HG03280 (cell line): Measurements from ENCODE around the gene ECSCR.
"Not testable (repeated sequence)": the region's sequence is repeated elsewhere in the genome, so short reads cannot be mapped to it uniquely, and the experiment has no call there.

Experiments used
- ATAC-seq: cut with Tn5 transposase; IDR thresholded peaks from one replicate; pipeline ENCODE4 v1.9.1; 2021; ENCODE audit warnings: mild to moderate bottlenecking, moderate library complexity; ENCODE audit not compliant: unreplicated experiment

Gene ECSCR

GRCh38 chr5:139462586-139463276 lies at the start of gene ECSCR:
ECSCR (minus strand) TSS chr5:139462743; CDS start chr5:139462670, 73 bp downstream.
- ATAC-seq = no peak

- ATAC-seq = not testable (repeated sequence)
Measured at GRCh38 chr5:139504722-139505121, 42.2 kb upstream of the ECSCR start.

DNA sequence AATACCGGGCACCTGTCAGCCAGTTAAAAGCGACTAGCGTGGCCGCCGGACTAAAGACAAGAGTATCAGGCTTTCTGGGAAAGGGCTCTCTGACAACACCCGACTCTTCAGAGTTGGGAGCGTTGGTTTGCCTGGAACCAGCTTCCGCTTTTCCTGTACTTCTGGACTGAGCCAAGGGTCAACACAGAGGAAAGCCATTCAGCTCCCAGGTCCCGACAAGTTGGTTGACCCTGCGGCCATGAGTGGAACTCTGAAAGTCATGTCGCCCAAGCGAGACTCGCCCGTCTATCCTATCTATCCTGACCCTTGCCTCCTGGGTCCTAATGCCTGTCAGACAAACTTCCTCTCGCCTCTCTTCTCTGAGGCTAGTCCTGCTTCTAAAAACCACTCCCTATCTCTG lies 41.3 kb upstream of the ECSCR start:
- ATAC-seq = not testable (repeated sequence)

DNA sequence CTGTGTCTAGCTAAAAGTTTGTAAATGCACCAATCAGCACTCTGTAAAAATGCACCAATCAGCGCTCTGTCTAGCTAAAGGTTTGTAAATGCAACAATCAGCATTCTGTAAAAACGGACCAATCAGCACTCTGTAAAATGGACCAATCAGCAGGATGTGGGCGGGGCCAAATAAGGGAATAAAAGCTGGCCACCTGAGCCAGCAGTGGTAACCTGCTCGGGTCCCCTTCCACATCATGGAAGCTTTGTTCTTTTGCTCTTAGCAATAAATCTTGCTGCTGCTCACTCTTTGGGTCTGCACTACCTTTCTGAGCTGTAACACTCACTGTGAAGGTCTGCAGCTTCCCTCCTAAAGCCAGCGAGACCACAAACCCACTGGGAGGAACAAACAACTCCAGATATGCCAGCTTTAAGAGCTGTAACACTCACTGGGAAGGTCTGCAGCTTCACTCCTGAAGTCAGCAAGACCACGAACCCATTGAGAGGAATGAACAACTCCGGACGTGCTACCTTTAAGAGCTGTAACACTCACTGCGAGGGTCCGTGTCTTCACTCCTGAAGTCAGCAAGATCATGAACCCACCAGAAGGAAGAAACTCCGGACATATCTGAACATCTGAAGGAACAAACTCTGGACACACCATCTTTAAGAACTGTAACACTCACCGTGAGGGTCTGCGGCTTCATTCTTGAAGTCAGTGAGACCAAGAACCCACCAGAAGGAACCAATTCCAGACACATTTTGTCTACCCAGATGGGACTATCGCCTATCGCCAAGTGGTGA lies 40.7 kb upstream of the ECSCR start:
- not testable (repeated sequence) for ATAC-seq

GRCh38 chr5:139501381-139501780 lies 38.8 kb upstream of the ECSCR start:
- no peak for ATAC-seq

- ATAC-seq = no peak
Measured at GRCh38 chr5:139495638-139496435, 33.3 kb upstream of the ECSCR start.

- no peak for ATAC-seq
Measured at GRCh38 chr5:139494832-139495231, 32.3 kb upstream of the ECSCR start.

DNA sequence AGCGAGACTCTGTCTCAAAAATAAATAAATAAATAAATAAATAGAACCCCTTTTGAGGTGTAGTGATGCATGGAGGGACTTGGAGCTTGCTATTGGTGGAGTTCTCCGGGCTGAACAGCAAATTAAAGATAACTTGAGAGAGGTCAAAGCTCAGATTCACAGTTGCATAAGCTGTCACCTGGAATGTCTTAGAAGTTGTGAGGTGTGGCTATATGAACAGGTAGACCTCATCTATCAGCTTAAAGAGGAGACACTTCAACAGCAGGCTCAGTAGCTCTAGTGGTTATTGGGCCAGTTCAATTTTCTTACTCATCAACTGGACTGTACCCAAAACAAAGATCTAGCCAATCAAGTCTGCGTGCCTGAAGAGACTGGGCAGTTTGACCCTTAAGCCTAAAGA lies 31.7 kb upstream of the ECSCR start:
- no peak for ATAC-seq

GRCh38 chr5:139492700-139493192 lies 30.2 kb upstream of the ECSCR start:
- no peak for ATAC-seq

- ATAC-seq = no peak
Measured at GRCh38 chr5:139488260-139488659, 25.7 kb upstream of the ECSCR start.

DNA sequence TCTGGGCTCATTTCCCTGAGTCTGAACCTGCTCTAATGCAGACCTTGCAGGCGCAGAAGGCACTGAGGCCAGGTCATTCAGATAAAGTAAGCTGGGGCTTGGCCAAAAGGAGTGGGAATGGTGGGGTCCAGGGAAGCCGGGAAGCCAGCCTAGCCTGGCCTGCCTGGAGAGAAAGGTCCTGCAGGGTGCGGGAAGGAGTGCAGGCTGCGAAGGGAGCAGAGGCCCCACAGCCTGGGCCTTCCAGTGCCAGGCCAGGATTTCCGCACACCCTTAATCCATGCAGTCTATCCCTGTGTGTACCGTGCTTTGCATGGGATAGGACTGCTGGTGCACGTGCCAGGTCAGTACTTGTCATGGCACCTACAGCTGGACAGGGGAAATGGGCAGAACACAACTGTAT lies 23.7 kb upstream of the ECSCR start:
- no peak for ATAC-seq

DNA sequence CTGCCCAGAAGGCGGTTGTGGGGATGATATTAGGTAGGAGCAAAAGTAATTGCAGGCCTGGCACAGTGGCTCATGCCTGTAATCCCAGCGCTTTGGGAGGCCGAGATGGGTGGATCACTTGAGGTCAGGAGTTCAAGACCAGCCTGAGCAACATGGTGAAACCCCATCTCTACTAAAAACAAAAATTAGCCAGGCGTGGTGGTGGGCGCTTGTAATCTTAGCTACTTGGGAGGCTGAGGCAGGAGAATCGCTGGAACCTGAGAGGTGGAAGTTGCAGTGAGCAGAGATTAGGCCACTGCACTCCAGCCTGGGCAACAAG lies 20.3 kb upstream of the ECSCR start:
- ATAC-seq = not testable (repeated sequence)

DNA sequence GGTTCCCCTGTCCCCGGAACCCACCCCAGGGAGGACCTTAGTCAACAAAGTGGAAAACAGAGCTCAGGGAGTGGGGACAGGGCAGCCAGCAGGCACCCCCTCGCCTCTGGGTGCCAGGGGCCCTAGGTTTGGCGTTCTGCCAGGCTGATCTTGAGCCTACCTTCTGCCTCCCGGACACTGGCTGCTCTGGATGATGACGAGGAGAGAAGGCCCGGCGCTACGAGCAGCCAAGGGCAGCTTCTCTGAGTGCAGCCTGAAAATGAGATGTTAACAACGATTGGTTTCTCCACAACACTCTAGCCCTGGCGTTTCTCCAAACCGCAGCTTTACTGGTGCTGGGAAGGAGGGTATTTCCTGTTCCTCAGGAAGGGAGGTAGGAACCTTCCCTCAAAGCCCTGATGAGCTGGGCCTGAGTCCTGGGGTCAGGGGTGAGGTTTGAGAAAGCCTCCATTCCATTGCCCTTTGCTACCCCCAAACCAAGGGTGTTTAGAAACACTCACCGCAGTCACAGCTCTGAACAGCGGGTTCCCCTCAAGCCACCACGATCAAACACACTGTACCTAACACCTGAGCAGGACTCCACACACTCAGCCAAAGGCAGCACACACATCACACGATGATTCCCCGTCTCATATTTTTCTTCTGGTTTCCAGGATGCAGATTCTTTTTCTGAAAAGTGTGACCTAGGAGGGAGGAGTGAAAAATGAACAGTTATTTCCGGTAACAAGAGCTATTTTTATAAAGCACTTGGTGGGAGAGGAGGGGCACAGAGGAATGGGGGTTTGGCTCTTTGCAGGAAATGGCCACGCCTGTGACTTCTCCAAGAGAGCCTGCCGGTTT lies 19.7 kb upstream of the ECSCR start, which contains the start of gene STING1:
STING1 (minus strand) TSS at position 709 of the 840 bp plus-strand sequence. CDS start 1,054 bp downstream, outside the sequence.
- ATAC-seq = no peak

DNA sequence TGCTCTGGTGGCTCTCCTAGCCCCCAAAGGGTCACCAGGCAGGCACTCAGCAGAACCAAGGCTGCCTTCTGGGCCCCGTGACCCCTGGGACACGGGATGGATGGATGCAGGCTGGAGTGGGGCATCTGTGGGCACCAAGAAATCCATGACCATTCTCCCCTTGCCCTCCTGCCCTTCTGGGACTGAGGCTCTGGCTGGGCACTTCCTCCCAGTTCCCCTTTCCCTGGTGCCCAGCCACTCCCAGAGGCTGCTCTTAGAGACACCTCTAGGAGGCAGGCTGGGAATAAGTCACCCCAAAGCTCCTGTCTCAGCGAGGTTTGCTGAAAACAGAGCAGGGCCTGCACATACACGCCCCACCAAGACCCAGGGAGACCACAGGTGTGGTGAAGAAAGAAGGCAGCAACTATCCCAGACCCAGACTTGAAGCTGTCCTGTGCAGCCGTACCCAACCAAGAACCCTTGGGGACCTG lies 19.1 kb upstream of the ECSCR start:
- ATAC-seq = no peak

DNA sequence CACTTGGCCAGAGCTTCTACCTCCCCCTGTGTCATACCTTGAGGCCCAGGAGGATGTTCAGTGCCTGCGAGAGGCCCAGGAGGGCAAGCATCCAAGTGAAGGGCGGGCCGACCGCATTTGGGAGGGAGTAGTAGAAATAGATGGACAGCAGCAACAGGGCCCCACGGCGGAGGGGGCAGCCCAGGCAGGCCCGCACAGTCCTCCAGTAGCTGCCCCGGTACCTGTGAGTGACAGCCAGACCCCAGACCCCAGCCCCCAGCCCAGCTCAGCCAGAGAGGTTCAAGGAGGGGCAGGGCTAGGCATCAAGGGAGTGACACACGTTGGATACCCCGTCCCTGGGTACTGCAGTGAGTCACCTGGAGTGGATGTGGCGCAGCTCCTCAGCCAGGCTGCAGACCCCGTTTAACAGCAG lies 18.6 kb upstream of the ECSCR start:
- ATAC-seq = no peak

GRCh38 chr5:139479729-139480128 lies 17.2 kb upstream of the ECSCR start:
- ATAC-seq = not testable (repeated sequence)

DNA sequence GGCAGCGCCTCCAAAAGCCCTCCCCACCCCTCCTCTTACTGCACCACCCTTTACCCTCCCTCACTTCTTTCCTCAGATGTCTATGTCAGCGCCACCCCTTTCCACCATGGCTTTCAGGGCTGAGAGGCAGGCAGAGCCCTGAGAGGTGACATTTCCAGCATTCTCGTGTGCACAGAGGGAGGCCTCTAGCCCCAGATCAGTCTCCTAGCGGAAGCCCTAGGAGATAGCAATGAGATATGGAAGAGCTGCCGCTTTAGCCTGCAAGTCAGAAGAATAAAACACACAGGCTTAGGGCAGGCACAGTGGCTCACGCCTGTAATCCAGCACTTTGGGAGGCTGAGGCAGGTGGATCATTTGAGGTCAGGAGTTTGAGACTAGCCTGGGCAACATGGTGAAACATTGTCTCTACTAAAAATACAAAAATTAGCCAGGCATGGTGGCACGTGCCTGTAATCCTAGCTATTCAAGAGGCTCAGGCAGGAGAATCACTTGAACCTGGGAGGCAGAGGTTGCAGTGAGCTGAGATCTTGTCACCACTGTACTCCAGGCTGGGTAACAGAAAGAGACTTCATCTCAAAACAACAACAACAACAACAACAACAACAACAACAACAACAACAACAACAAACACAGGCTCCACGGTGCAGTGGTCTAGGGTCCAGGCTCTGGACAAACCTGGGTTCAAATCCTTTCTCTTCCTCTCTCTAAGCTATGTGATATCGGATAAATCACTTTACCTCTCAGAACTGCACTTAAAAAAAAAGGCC lies 16.3 kb upstream of the ECSCR start:
- ATAC-seq = not testable (repeated sequence)

DNA sequence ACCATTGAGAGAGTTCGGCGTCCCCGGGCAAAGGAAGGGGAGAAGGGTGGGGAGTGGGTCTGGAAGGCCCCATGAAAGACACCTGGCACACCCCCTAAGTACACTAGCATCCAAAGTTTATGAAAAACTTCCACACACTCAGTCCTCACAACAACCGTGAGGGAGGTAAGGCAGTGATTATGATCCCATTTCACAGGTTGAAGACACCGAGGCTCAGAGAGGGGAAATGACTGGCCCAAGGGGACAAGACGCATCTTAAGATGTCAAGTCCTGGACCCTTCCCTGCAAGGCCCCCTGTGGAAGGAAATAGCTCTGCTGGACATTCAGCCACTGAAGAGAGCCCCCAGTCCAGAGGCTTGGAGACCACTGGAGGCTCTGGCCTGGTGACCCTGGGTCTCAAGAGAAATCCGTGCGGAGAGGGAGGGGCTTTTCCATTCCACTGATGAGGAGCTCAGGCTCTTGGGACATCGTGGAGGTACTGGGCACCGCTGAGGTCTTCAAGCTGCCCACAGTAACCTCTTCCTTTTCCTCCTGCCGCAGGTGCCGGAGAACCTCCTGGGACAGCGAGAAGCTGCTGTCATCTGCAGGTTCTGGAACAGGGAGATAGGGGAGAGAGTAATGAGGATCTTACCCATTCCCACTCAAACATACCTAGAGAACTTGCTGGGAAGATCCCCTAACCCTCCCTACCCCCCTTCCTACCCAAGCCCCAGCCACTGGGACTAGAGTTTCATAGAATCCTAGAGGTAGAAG lies 13.5 kb upstream of the ECSCR start:
- ATAC-seq = no peak
